DMS53 (cell line): ENCODE results near the gene TARBP1.
"Not testable (repeated sequence)": the region's sequence is repeated elsewhere in the genome, so short reads cannot be mapped to it uniquely, and the experiment has no call there.

Experiments
- DNase-seq: peaks from one replicate; lab custom pipeline; 2025; lab: John Stamatoyannopoulos, UW

Gene TARBP1

DNA sequence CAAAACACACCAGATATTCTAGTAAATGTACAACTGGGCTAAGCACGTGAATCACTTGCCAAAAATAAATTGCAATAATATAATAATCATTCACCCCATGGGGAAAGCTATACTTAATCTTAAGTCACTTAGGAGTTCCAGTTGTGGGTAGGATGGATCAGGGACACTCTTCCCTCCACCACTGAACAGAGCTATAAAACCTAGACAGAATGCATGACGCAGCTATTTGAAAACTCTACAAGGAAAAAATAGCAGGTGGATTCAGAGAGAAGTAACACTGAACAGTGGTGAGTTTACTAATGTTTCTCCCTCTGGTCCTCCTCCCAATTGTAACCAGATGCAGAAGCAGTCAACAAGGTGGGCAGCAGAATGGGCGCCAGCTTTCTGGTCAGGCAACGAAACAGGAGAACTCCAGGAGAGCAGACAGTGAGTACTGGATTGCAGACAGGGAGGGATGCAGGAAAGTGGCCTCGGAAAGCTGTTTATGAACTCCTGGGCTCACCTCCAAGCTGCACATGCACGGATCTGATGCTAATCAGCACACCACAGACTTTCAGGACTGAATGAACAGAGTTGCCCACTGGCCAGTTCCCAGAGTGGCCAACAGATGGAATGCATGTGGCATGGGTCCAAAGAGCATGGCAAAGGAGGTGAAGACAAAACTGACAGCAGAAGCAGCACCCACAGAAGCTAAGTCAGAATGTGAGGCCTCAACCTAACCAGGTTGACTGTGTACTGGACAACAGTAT lies 41.4 kb downstream of the TARBP1 start:
- no peak for DNase-seq

- no peak for DNase-seq
Measured at GRCh38 chr1:234435620-234436019, 43.4 kb downstream of the TARBP1 start.

DNA sequence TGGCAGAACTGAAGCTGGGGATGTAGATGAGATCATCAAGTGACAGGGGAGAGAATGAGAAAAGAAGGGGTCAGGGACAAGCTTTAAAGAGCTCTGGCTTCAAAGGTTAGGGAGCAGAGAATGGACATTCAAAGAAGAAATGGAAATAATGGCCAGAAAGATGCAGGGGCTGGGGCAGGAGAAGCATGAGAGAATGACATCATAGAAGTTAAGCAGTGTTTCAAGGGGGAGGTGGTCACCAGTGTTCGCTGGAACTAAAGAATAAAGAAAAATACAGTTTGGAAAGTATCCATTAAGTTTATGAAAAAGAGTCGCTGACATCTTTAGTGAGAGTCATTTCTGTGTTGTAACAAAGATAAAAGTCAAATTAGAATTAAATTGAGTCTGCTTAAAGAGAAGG lies 44.3 kb downstream of the TARBP1 start:
- DNase-seq: no peak

DNA sequence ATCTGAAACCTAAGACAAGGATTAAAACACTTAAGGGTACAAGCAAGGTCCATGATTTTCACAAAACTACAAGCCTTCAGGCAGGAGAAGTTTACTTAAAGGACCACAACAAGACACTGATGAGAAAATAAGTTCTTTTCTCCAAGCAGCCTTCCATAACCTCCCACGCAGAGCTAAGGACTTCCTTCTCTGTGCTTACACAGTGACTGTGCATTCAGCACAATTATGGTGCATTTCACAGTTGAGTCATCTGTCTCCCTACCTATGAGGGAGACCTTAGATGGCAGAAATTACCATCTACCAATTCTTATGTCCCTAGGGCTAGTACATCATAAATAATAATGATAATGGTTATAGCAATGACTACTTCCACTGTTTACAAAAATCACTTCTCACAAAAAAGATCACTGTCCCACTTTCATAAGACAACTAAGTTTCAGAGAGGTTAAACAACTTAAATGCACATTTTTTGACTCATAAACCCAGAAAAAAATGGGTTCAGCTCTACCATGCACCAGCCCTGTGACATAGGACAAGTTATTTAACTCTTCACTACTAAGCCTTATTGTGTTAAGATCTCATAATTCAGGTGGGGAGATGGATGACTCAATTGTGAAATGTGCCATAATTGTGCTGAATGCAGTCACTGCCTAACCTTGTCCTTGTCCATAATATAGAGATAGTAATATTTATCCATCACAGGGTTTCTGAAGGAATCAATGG lies 45.3 kb downstream of the TARBP1 start:
- peak; percentile 38 for DNase-seq

DNA sequence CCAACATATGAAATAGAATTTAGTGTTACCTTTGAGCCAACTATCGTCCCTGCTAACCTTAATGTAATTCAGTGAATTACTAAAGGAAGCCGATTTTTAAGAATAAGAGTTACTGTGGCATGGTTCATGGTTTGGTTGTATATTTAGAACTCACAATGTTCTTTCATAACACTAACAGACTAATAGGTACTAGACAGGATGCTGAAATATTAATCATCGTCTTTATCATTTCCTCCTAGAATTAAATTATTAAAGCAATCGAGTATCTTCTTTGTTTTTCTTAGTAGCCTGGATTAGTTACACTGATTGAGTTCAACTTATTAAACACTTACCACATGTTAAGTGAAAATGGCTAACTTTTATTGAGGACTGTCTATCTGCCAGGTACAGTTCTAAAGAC lies 47.7 kb downstream of the TARBP1 start:
- no peak for DNase-seq

DNA sequence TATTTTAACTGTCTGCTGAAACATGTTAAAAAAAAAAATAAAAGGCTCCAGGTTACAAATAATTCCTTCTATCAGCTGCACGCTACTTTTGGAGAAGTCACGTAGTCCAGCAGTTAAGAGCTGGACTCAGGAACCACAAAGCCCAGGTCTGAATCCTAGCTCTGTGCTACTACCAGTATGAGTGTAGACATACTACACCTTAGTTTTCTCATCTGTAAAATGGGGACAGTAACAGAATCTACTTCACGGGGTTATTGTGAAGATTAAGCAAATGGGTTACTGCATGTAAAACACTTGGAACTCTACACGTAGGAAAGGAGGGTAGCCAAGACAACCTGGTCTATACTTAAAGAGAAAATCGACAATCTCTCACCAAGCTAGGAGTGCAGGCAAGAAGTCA lies 48.3 kb downstream of the TARBP1 start:
- no peak for DNase-seq

- no peak for DNase-seq
Measured at GRCh38 chr1:234429434-234429806, 49.6 kb downstream of the TARBP1 start.

DNA sequence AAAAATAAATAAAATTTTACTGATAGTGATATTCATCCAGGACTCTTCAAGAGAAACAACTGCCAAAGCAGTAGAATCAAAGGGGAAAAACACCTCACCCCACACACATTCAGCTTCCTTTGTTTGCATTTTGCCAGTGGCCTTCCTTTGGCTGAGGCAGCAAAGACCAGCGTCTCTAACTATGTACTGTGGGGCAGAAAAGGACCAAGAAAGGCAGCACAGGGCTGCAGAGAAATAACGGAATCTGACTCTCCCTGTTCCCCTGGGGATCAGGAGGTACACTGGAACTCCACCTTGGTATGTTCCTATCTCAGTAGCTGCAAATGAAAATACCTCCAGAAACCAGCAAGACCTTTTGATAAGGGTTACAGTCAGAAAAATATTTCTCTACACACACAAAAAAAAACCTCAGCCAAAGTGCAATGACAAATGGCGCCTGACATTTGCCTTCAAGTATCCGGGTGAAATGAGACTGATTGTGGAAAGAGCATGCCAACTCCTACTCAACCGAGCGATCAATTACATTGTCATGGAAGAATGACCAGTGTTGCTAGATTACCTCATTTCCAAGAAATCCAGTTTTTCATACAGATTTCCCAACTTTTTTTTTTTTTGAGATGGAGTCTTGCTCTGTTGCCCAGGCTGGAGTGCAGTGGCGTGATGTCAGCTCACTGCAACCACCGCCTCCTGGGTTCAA lies 50.9 kb downstream of the TARBP1 start:
- no peak for DNase-seq

GRCh38 chr1:234413990-234414389 lies 65.0 kb downstream of the TARBP1 start:
- no peak for DNase-seq

GRCh38 chr1:234413485-234413884 lies 65.5 kb downstream of the TARBP1 start:
- no peak for DNase-seq

GRCh38 chr1:234412830-234413229 lies 66.1 kb downstream of the TARBP1 start:
- DNase-seq: no peak

DNA sequence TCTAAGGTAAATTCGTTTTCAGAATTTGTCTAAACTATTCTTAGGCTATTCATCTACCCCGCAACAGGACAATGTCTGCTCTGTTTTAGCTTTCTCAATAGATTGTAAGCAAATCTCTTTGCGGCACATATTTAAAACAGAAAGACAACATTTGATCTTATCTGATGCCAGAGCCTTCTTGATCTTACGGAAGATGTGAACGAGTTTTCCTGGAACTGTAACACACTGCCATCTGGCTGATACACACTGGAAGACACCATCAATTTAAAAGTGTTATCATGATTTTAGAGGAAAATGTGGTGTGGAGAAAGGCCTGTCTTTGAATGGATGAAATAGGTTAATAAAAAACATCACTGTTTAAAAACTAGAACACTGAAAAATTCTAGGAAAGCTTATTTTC lies 69.7 kb downstream of the TARBP1 start:
- no peak for DNase-seq

DNA sequence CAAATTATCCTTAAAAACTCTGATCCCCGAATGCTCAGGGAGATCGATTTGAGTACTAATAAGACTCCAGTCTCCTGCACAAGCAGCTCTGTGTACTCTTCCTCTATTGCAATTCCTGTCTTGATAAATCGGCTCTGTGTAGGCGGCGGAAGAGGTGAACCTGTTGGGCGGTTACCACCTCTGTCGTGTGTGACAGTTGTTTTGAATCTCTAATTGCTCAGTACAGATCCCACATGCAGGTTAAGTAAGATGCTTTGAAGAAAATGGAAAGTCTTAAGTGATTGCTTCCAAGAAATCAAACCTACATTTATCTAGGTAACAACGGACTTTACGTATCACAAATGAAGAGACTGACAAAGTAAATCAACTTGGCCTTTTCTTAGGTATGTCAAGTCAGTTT lies 70.2 kb downstream of the TARBP1 start:
- DNase-seq: no peak

GRCh38 chr1:234406871-234407270 lies 72.1 kb downstream of the TARBP1 start:
- no peak for DNase-seq

- no peak for DNase-seq
Measured at GRCh38 chr1:234405676-234406075, 73.3 kb downstream of the TARBP1 start.

GRCh38 chr1:234402939-234403338 lies 76.0 kb downstream of the TARBP1 start:
- no peak for DNase-seq

GRCh38 chr1:234401658-234402057 lies 77.3 kb downstream of the TARBP1 start:
- DNase-seq: no peak

DNA sequence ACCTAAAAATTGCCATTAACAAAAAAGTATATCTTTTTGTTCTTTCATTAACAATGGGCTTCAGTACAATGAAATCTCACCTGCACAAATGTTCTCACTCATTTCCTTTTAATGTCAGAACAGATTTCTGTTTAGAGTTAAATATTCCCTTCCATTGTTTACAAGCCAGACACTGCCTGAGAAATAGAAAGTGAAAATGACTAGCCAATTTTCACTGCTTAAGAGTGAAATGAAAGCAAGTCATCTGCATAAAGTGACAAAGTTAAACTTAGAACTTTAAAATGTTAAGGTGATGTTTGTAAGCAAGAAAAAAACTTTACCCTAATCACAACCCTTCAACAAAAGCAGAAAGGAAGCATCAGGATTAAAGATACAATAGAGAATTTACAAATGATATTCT lies 78.2 kb downstream of the TARBP1 start:
- no peak for DNase-seq

DNA sequence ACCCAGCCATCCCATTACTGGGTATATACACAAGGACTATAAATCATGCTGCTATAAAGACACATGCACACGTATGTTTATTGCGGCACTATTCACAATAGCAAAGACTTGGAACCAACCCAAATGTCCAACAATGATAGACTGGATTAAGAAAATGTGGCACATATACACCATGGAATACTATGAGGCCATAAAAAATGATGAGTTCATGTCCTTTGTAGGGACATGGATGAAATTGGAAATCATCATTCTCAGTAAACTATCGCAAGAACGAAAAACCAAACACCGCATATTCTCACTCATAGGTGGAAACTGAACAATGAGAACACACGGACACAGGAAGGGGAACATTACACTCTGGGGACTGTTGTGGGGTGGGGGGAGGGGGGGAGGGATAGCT lies 79.5 kb downstream of the TARBP1 start:
- not testable (repeated sequence) for DNase-seq

DNA sequence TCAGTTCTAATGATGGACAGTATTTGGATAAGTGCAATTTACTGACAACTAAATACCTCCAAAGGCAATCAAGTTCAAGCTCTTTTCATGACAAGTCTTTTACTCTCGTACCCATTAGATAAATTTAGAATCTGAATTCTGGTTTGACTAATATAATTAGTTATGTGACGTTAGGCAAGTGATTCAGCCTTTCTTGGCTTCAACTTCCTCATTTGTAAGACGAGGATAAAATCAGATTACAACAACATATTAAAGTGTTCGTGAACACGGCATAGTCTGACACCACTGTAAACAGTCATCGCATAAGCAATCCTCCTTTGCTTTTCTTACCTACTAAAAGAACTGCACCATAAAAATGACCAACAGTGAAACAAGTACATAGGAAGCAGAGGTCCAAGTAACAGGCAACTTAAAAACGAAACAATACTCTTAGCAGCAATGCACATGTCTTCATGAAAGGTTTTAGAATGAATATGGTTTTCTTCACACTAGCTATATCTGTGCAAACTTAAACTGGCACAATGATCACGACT lies 80.1 kb downstream of the TARBP1 start:
- no peak for DNase-seq

- no peak for DNase-seq
Measured at GRCh38 chr1:234397732-234398131, 81.2 kb downstream of the TARBP1 start.

DNA sequence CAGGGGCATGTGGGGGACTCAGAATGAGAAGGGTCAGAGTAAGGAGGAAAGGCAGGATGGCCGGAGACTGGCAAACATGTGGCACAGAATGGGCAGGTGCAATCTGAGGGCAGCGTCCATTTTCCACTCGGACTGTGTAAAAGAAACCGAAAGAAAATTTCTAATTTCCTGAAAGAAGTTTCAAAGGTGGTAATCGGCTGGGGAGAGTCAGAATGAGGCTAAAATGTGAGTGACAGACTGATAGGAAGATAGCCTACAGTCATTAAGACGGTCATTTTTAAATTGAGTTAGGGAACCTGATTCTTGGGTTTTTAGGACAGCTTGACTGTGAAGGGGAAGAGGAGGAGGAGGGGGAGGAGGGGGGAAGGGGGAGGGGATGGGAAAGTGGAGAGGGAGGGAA lies 82.1 kb downstream of the TARBP1 start:
- no peak for DNase-seq

DNA sequence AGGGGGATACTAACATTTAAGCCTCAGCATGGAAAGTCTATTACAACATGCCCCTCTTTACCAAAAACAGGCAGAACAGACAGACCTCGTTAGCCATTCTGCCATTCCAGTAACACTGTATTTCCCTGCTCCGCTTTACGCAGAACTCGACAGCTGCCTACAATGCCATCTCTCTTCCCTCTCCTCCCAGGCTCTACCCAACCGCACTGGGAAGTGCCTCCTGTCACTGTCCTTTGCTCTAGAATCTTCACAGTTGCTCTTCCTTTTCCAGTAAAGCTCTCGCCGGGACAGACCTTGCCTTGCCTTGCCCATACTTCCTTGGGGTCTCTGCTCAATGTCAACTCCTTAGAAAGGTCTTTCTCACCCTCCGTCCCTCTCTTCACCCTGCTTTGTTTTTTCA lies 82.9 kb downstream of the TARBP1 start:
- no peak for DNase-seq
